Stimulated activated CD4-positive, alpha-beta T cell treated with anti-CD3 and anti-CD28 coated beads, Interleukin-12 subunit alpha, Interleukin-12 subunit beta, amount 100 ng/mL, for 4 hours (primary cell): ENCODE results near the gene PPP1R14C.

Experiments
- DNase-seq: peaks from one replicate; pipeline ENCODE4 v3.0.0-alpha.2; 2020

PPP1R14C gene

GRCh38 chr6:150139533-150139932, 3.3 kb upstream of the PPP1R14C start:
- no peak for DNase-seq

- DNase-seq = no peak
These were observed 2.4 kb upstream of the PPP1R14C start for GRCh38 chr6:150140236-150140969.

GRCh38 chr6:150142097-150142669, 661 bp upstream of the PPP1R14C start:
- DNase-seq = no peak

GRCh38 chr6:150143516-150144293, 861 bp downstream of the PPP1R14C start:
- DNase-seq = no peak

GRCh38 chr6:150144294-150144868, 1.5 kb downstream of the PPP1R14C start:
- no peak for DNase-seq

- DNase-seq = no peak
These were observed 2.6 kb downstream of the PPP1R14C start for GRCh38 chr6:150145427-150145826.

- no peak for DNase-seq
These were observed 3.0 kb downstream of the PPP1R14C start for GRCh38 chr6:150145830-150146229.

GRCh38 chr6:150146436-150146835, 3.6 kb downstream of the PPP1R14C start:
- no peak for DNase-seq

GRCh38 chr6:150149146-150149545, 6.3 kb downstream of the PPP1R14C start:
- DNase-seq = no peak

GRCh38 chr6:150150458-150150820, 7.6 kb downstream of the PPP1R14C start:
- DNase-seq = no peak

- DNase-seq = no peak
These were observed 8.2 kb downstream of the PPP1R14C start for GRCh38 chr6:150150821-150151646.

- DNase-seq = no peak
These were observed 10.3 kb downstream of the PPP1R14C start for GRCh38 chr6:150152891-150153876.

GRCh38 chr6:150153905-150154492, 11.2 kb downstream of the PPP1R14C start:
- DNase-seq = no peak

GRCh38 chr6:150156460-150156859, 13.6 kb downstream of the PPP1R14C start:
- no peak for DNase-seq

GRCh38 chr6:150157081-150157480, 14.2 kb downstream of the PPP1R14C start:
- no peak for DNase-seq

- DNase-seq = no peak
These were observed 16.9 kb downstream of the PPP1R14C start for GRCh38 chr6:150159757-150160156.

- DNase-seq = no peak
These were observed 21.1 kb downstream of the PPP1R14C start for GRCh38 chr6:150163970-150164369.

GRCh38 chr6:150165020-150165702, 22.3 kb downstream of the PPP1R14C start:
- DNase-seq = no peak

- DNase-seq = no peak
These were observed 24.6 kb downstream of the PPP1R14C start for GRCh38 chr6:150167479-150167873.

- no peak for DNase-seq
These were observed 26.3 kb downstream of the PPP1R14C start for GRCh38 chr6:150169181-150169580.
